ENCODE measurements around the gene KCNK5.

GRCh38 chr6:39211183-39211582 lies 18.1 kb downstream of the KCNK5 start:
- TF ChIP-seq CTCF (IDR thresholded peaks at IDR 0.05): no peak
- TF ChIP-seq EP300 (IDR thresholded peaks at IDR 0.05): no peak
- TF ChIP-seq POLR2A (IDR thresholded peaks at IDR 0.05; ENCODE audit: low read depth): no peak
- no peak for TF ChIP-seq POLR2AphosphoS5 (IDR thresholded peaks at IDR 0.05)
